SK-N-MC (cell line): ENCODE measurements around the gene UGT1A7.
"Not testable (repeated sequence)": the region's sequence is repeated elsewhere in the genome, so short reads cannot be mapped to it uniquely, and the experiment has no call there.

Experiments used
- EZH2 ChIP-seq: fragments of 200-600 bp; sonication (generic); IDR thresholded peaks from one replicate; pipeline ENCODE4 v1.6.1; 2017; ENCODE audit warnings: antibody characterized with exemption
- FOXP2 ChIP-seq: optimal IDR thresholded peaks from 2 replicates; pipeline ENCODE3; 2011; ENCODE audit warnings: mild to moderate bottlenecking, moderate library complexity; ENCODE audit not compliant: insufficient read depth; ENCODE audit errors: extremely low read length, control extremely low read depth
- POLR2AphosphoS5 ChIP-seq: IDR thresholded peaks from 2 replicates; pipeline ENCODE4 v1.6.1; 2012; ENCODE audit warnings: mild to moderate bottlenecking, low read depth, low read length, borderline replicate concordance

DNA sequence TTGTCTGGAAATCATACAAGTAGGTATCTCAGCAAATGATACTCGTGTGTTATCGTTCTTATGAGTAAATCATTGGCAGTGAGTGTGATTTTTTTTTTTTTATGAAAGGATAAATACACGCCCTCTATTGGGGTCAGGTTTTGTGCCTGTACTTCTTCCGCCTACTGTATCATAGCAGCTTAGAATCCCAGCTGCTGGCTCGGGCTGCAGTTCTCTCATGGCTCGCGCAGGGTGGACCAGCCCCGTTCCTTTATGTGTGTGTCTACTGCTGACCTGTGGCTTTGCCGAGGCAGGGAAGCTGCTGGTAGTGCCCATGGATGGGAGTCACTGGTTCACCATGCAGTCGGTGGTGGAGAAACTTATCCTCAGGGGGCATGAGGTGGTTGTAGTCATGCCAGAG lies 45.4 kb upstream of the UGT1A7 start, which contains the start of gene UGT1A10:
- TF ChIP-seq EZH2, POLR2AphosphoS5, FOXP2: not testable (repeated sequence)
